Immature natural killer cell (primary cell): ENCODE results near the gene MDM1. TPM values are rescaled to one million over a fixed set of nuclear protein-coding genes. Genes with fewer than 3 reads are reported as not detected.

ENCODE experiments used
- DNase-seq, 3 donors: peaks; one replicate each; pipeline ENCODE4 v3.0.0; 2022; ENCODE audit warnings: mixed read lengths in 1 of 3
- H3K27ac Mint-ChIP-seq, 6 donors: one replicate each; pipeline ENCODE4 v1.8.0; 2020; ENCODE audit warnings: mixed read lengths in 6 of 6, mild to moderate bottlenecking in 5 of 6, inconsistent platforms in 4 of 6, moderate library complexity in 3 of 6
- H3K27me3 Mint-ChIP-seq, 3 donors: one replicate each; pipeline ENCODE4 v1.8.0; 2020 to 2021; ENCODE audit warnings: low read depth in 3 of 3, mild to moderate bottlenecking in 3 of 3, mixed read lengths in 3 of 3, moderate library complexity in 3 of 3, inconsistent platforms in 1 of 3
- H3K36me3 Mint-ChIP-seq, 3 donors: one replicate each; pipeline ENCODE4 v1.8.0; 2020; ENCODE audit warnings: mixed read lengths in 3 of 3, inconsistent platforms in 2 of 3, mild to moderate bottlenecking in 2 of 3
- H3K4me1 Mint-ChIP-seq, 2 donors: one replicate each; pipeline ENCODE4 v1.8.0; 2020; ENCODE audit warnings: inconsistent platforms in 2 of 2, mild to moderate bottlenecking in 2 of 2, mixed read lengths in 2 of 2, moderate library complexity in 1 of 2
- H3K4me3 Mint-ChIP-seq, 5 donors: one replicate each; pipeline ENCODE4 v1.8.0; 2020; ENCODE audit warnings: mild to moderate bottlenecking in 5 of 5, mixed read lengths in 5 of 5, inconsistent platforms in 3 of 5, moderate library complexity in 3 of 5
- H3K9me3 Mint-ChIP-seq, 6 donors: one replicate each; pipeline ENCODE4 v1.8.0; 2020; ENCODE audit warnings: mild to moderate bottlenecking in 6 of 6, mixed read lengths in 6 of 6, inconsistent platforms in 4 of 6, moderate library complexity in 3 of 6
- polyA plus RNA-seq, 3 donors: library from polyadenylated mRNA; unstranded; fragments of 300-500 nt; fragmentation: Illumina TruSeq; gene quantifications; one replicate each; pipeline ENCODE4 v1.2.3, GENCODE V29; 2021

Gene MDM1
- polyA plus RNA-seq, 3 donors from 2014 or later, result 13.6 to 19.8 (median 17.3) TPM

- peaks cover 9 to 16% of the 10 kb centered on the region in 2 donors for H3K4me1 Mint-ChIP-seq
- no peak overlapping the region for H3K4me3 Mint-ChIP-seq
- peaks cover 10 to 28% (median 16%) of the 10 kb centered on the region in 3 donors for H3K36me3 Mint-ChIP-seq
- no peak for DNase-seq
- H3K27ac Mint-ChIP-seq, result no peak overlapping the region
- H3K27me3 Mint-ChIP-seq, result no peaks in the 10 kb centered on the region
- no peaks in the 10 kb centered on the region for H3K9me3 Mint-ChIP-seq
These were observed 5.4 kb downstream of the MDM1 start for GRCh38 chr12:68326716-68327115.

GRCh38 chr12:68325966-68326365 lies 6.2 kb downstream of the MDM1 start:
- Mint-ChIP-seq H3K36me3 (peaks cover 10 to 28% (median 16%) of the 10 kb centered on the region in 3 donors), H3K4me1 (peaks cover 2 to 8% of the 10 kb centered on the region in 2 donors), H3K4me3 (no peak overlapping the region), H3K27ac (no peak overlapping the region), H3K27me3 (no peaks in the 10 kb centered on the region), H3K9me3 (no peaks in the 10 kb centered on the region)
- no peak for DNase-seq

- no peak overlapping the region for H3K27ac Mint-ChIP-seq
- H3K4me3 Mint-ChIP-seq, result no peak overlapping the region
- peaks cover 13 to 28% (median 19%) of the 10 kb centered on the region in 3 donors for H3K36me3 Mint-ChIP-seq
These were observed 7.6 kb downstream of the MDM1 start for GRCh38 chr12:68324531-68324930.

GRCh38 chr12:68321140-68321539 lies 11.0 kb downstream of the MDM1 start:
- no peaks in the 10 kb centered on the region for H3K9me3 Mint-ChIP-seq

More at GRCh38 chr12:68324531-68324930, 7.6 kb downstream of the MDM1 start:
- DNase-seq, result no peak
- peaks cover 0 to 8% of the 10 kb centered on the region in 2 donors for H3K4me1 Mint-ChIP-seq
- H3K9me3 Mint-ChIP-seq, result no peaks in the 10 kb centered on the region
- H3K27me3 Mint-ChIP-seq, result no peaks in the 10 kb centered on the region

GRCh38 chr12:68319988-68320623 lies 12.1 kb downstream of the MDM1 start:
- DNase-seq, result no peak
- Mint-ChIP-seq H3K4me3 (no peak overlapping the region), H3K9me3 (no peaks in the 10 kb centered on the region), H3K4me1 (no peaks in the 10 kb centered on the region), H3K36me3 (peaks cover 5 to 16% (median 7%) of the 10 kb centered on the region in 3 donors), H3K27me3 (no peaks in the 10 kb centered on the region), H3K27ac (no peak overlapping the region)

More at GRCh38 chr12:68321140-68321539, 11.0 kb downstream of the MDM1 start:
- no peaks in the 10 kb centered on the region for H3K4me1 Mint-ChIP-seq
- H3K36me3 Mint-ChIP-seq, result peaks cover 6 to 23% (median 12%) of the 10 kb centered on the region in 3 donors
- H3K4me3 Mint-ChIP-seq, result no peak overlapping the region
- no peak overlapping the region for H3K27ac Mint-ChIP-seq
- DNase-seq, result no peak
- H3K27me3 Mint-ChIP-seq, result no peaks in the 10 kb centered on the region

- no peak overlapping the region for H3K4me3 Mint-ChIP-seq
- H3K9me3 Mint-ChIP-seq, result no peaks in the 10 kb centered on the region
- peaks cover 7 to 14% (median 10%) of the 10 kb centered on the region in 3 donors for H3K36me3 Mint-ChIP-seq
- peak; percentile 38 to 59 (median 48) for DNase-seq
- H3K27me3 Mint-ChIP-seq, result peaks cover 0 to 1% (median 0%) of the 10 kb centered on the region in 3 donors
- no peaks in the 10 kb centered on the region for H3K4me1 Mint-ChIP-seq
- no peak overlapping the region for H3K27ac Mint-ChIP-seq
These were observed 15.0 kb downstream of the MDM1 start for GRCh38 chr12:68317047-68317667.

GRCh38 chr12:68310370-68310769 lies 21.8 kb downstream of the MDM1 start:
- Mint-ChIP-seq H3K27me3 (peaks cover 0 to 1% (median 0%) of the 10 kb centered on the region in 3 donors), H3K4me1 (no peaks in the 10 kb centered on the region), H3K27ac (no peak overlapping the region), H3K36me3 (peaks cover 21 to 34% (median 30%) of the 10 kb centered on the region in 3 donors), H3K9me3 (no peaks in the 10 kb centered on the region), H3K4me3 (no peak overlapping the region)
- DNase-seq, result no peak

- DNase-seq, result no peak
- peaks cover 26 to 50% (median 49%) of the 10 kb centered on the region in 3 donors for H3K36me3 Mint-ChIP-seq
- no peaks in the 10 kb centered on the region for H3K4me1 Mint-ChIP-seq
- H3K27ac Mint-ChIP-seq, result no peak overlapping the region
- no peak overlapping the region for H3K4me3 Mint-ChIP-seq
- no peaks in the 10 kb centered on the region for H3K27me3 Mint-ChIP-seq
- H3K9me3 Mint-ChIP-seq, result no peaks in the 10 kb centered on the region
These were observed 25.6 kb downstream of the MDM1 start for GRCh38 chr12:68306564-68306963.

GRCh38 chr12:68305278-68305677 lies 26.9 kb downstream of the MDM1 start:
- no peaks in the 10 kb centered on the region for H3K9me3 Mint-ChIP-seq
- H3K36me3 Mint-ChIP-seq, result peaks cover 39 to 63% (median 62%) of the 10 kb centered on the region in 3 donors
- no peak for DNase-seq
- no peaks in the 10 kb centered on the region for H3K27me3 Mint-ChIP-seq
- no peaks in the 10 kb centered on the region for H3K4me1 Mint-ChIP-seq
- H3K4me3 Mint-ChIP-seq, result no peak overlapping the region
- no peak overlapping the region for H3K27ac Mint-ChIP-seq

GRCh38 chr12:68304626-68305025 lies 27.5 kb downstream of the MDM1 start:
- Mint-ChIP-seq H3K4me3 (no peak overlapping the region), H3K36me3 (peaks cover 46 to 70% (median 69%) of the 10 kb centered on the region in 3 donors), H3K4me1 (no peaks in the 10 kb centered on the region), H3K27me3 (no peaks in the 10 kb centered on the region), H3K27ac (no peak overlapping the region), H3K9me3 (no peaks in the 10 kb centered on the region)
- DNase-seq, result no peak

GRCh38 chr12:68303850-68304249 lies 28.3 kb downstream of the MDM1 start:
- Mint-ChIP-seq H3K4me1 (no peaks in the 10 kb centered on the region), H3K27me3 (no peaks in the 10 kb centered on the region), H3K9me3 (peaks cover 0 to 2% (median 0%) of the 10 kb centered on the region in 6 donors), H3K27ac (no peak overlapping the region), H3K4me3 (no peak overlapping the region), H3K36me3 (peaks cover 48 to 73% (median 72%) of the 10 kb centered on the region in 3 donors)
- DNase-seq, result no peak

- DNase-seq, result no peak
- Mint-ChIP-seq H3K36me3 (peaks cover 47 to 69% (median 59%) of the 10 kb centered on the region in 3 donors), H3K9me3 (peaks cover 0 to 2% (median 0%) of the 10 kb centered on the region in 6 donors)
These were observed 34.2 kb downstream of the MDM1 start for GRCh38 chr12:68297929-68298328.

GRCh38 chr12:68294251-68294650 lies 37.9 kb downstream of the MDM1 start:
- DNase-seq, result no peak
- Mint-ChIP-seq H3K27me3 (no peaks in the 10 kb centered on the region), H3K9me3 (no peaks in the 10 kb centered on the region), H3K36me3 (peaks cover 12 to 34% (median 28%) of the 10 kb centered on the region in 3 donors), H3K4me1 (peaks cover 4 to 10% of the 10 kb centered on the region in 2 donors), H3K4me3 (no peak overlapping the region), H3K27ac (no peak overlapping the region)

More at GRCh38 chr12:68297929-68298328, 34.2 kb downstream of the MDM1 start:
- Mint-ChIP-seq H3K4me3 (no peak overlapping the region), H3K27me3 (no peaks in the 10 kb centered on the region), H3K27ac (peak overlapping the region in 1 of 6 donors; percentile 34), H3K4me1 (no peaks in the 10 kb centered on the region)

GRCh38 chr12:68293347-68293746 lies 38.8 kb downstream of the MDM1 start:
- Mint-ChIP-seq H3K27ac (no peak overlapping the region), H3K4me3 (no peak overlapping the region), H3K9me3 (no peaks in the 10 kb centered on the region), H3K36me3 (peaks cover 9 to 26% (median 20%) of the 10 kb centered on the region in 3 donors), H3K27me3 (no peaks in the 10 kb centered on the region), H3K4me1 (peaks cover 4 to 10% of the 10 kb centered on the region in 2 donors)
- no peak for DNase-seq
